RPMI7951 (cell line): ENCODE data around the gene ARHGEF1. TPM values are rescaled to one million over a fixed set of nuclear protein-coding genes. Genes with fewer than 3 reads are reported as not detected.
"Not testable (repeated sequence)": the region's sequence is repeated elsewhere in the genome, so short reads cannot be mapped to it uniquely, and the experiment has no call there.

Experiments
- DNase-seq: peaks from one replicate; pipeline ENCODE4 v3.0.0-alpha.2; 2012; ENCODE audit warnings: low read depth
- total RNA-seq: library from RNA; depleted of rRNA; stranded (reverse); fragments of >200 nt; shearing (Covaris generic); gene quantifications from 2 replicates; pipeline ENCODE4 v1.2.3, GENCODE V29; 2014

The ARHGEF1 gene
- total RNA-seq, 1 experiment from 2014 or later, result 23.4 TPM

- DNase-seq, result no peak
Observed at GRCh38 chr19:41863209-41863931, 19.6 kb upstream of the ARHGEF1 start.

DNA sequence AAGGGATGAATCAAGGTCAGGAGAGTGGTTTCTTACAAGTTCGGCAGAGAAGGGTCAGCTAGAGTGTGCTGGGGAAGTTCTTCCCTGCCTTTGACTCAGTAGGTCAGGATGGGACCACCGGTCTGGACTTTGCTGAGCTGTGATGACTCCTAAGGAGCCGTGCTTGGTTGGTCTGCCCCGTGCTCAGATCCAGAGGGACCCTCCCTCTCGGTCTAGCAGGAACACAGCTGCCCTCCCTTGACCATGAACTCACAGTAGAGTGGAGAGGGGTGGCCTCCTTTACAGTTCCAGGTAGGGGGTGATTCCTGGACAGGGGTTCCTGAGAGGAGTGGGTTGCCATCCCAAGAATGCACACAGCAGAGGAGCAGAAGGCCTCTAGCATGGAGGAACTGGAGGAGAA is 18.6 kb upstream of the ARHGEF1 start:
- no peak for DNase-seq

- DNase-seq, result no peak
Observed at GRCh38 chr19:41866284-41866683, 16.7 kb upstream of the ARHGEF1 start.

DNA sequence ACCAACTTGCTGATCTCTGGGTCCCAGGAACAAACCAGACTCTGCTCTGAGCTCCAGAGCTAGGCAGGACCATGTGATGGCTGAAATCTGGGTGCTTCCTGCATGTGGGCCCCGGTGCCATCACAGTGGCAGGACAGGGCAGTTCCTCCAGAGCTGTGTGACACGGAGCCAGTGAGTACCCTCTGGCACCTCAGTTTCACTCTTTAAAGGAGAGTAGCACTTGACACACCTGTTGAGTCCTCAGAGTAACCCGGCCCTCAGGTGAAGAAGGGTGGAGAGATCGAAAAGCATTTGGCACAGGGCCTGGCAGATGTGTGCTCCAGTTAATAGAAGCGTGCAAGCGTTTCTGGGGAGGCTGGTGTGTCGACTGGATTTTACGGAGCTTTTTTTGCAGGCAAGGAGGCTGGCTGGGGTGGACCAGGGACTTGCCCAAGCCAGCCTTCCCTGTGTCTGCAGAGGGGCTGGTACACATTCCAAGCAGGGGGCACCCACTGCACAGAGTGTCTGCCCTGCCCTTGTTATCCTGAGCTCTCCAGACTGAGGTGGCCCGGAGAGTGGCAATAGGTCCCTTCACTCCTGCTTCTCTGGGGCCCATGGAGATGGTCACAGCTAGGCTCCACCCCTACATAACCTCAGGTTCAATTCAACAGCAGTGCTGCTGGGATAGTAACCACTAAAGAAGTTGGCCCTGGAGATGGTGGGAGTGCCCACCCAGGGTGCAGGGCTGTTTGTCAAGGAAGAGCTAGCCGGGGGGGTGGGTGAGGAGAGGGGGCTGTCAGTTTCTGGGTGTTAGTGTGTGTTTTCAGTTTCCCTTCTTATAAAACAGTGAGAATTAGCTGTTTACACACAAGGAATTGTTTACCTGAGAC is 14.6 kb upstream of the ARHGEF1 start:
- no peak for DNase-seq

GRCh38 chr19:41868989-41869300 is 14.0 kb upstream of the ARHGEF1 start:
- DNase-seq, result no peak

DNA sequence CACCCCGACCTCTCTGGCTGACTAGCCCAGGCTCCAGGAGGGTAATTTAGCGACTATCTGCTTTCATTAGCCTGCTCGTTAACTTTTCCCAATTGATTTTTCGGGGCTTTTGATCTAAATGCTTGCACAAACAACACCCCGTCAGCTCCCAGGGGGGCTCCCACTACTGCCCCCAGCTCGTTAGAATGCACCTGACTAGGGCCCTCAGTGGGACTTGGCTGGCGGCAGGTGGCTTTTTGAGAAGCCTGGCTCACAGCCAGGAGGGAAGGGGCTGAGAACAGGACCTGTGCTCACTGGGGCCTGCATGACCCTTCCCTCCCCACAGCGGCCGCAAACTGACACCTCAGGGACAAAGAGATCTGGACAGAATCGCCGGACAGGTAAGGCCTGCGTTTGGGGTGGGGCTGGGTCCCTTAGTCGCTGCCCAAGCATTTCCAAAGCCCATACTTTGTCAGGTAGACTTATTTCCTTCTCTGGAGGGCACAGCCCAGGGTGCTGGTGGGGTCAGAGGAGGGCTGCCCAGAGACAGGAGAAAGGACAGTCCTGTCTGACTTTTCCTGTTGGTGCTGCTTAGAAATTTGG is 13.5 kb upstream of the ARHGEF1 start:
- DNase-seq, result no peak

DNA sequence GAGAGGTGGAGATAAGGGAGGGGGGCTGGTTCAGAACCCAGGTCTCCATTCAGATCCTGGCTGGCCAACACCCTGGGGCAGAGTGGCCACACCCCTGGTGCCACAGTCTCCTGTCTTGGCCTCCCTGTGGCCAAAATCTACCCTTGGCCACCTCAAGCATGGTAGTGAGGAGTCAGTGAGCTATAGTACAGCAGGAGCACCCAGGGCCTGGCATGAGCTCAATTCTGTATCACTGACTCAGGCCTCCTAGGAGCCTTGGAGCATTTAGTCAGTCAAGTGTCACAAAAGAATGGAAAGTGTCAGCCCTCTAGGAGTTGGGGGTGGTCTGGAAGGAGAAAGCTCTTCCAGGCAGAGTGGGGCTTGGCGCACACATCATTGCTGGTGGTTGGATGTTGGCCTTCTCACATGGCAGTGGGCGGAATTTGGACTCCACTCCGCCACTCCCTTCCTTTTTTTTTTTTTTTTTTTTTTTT is 12.5 kb upstream of the ARHGEF1 start:
- peak; percentile 35 for DNase-seq

- no peak for DNase-seq
Observed at GRCh38 chr19:41871573-41872383, 11.2 kb upstream of the ARHGEF1 start.

DNA sequence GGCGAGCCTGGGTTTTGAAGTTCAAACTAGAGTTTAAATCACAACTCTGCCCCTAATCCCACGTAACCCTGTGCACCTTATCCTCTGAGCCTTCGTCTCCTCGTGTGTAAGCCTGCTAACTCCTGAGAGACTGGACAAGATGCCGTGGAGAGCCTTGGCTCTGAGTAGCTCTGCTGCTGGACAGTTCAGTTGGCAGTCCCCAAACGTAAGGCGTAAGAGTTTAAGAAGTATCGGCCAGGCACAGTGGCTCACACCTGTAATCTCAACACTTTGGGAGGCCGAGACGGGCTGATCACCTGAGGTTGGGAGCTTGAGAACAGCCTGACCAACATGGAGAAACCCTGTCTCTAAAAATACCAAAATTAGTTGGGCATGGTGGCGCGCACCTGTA is 10.6 kb upstream of the ARHGEF1 start:
- DNase-seq, result no peak

DNA sequence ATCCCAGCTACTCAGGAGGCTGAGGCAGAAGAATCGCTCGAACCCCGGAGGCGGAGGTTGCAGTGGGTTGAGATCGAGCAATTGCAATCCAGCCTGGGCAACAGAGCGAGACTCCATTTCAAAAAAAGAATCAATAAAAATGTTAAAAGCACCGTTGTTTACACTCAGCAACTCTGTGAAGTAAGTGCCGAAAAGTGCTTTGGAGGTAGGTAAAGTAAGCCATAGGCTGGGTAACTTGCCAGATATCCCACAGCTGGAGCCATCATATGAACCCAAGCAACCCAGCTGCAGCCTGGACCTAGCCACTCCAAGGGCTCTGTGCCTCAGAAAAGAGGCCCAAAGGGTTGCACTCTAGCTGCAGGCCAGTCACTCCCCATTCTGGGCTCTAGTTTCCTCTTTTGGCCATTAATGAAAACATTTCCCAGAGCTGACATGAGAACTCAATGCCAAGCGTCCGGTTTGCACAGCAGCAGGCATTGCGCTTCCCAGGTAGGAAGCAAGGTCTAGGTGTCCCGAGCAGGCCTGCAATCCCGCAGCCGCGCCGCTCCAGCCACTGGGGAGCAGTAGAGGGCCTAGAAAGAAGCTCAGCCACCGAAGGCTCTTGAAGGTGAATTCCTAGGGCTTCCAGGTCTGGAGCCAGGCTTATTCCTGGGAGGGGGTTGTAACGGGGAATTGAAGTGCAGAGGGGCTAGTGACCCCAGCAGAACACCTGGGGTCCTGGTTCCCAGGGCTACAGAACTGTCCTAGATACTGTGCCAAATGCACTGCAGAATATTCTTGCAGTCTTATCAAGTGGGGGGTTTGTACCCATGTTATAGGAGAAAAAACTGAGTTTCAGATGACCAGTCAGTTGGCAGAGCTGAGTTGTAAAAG is 10.0 kb upstream of the ARHGEF1 start:
- DNase-seq, result peak; percentile 56

DNA sequence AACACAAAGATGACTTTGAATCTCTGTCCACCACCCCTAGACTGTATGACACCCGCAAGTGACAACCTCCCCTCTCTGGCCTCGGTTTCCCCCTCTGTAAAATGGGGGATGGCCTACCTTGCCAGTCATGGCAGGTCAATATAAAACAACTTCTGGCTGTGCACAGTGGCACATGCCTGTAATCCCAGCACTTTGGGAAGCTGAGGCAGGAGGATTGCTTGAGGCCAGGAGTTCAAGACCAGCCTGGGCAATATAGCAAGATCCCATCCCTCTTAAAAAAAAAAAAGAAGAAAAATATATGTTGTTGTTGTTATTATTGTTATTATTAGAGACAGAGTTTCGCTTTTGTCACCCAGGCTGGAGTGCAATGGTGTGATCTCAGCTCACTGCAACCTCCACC is 7.0 kb upstream of the ARHGEF1 start:
- not testable (repeated sequence) for DNase-seq

- DNase-seq, result no peak
Observed at GRCh38 chr19:41876847-41877832, 5.8 kb upstream of the ARHGEF1 start, which contains the start of gene CD79A. Gene CD79A (plus strand): TSS chr19:41877279. CDS start chr19:41877305, 26 bp downstream.

- no peak for DNase-seq
Observed at GRCh38 chr19:41877916-41878905, 4.8 kb upstream of the ARHGEF1 start.

DNA sequence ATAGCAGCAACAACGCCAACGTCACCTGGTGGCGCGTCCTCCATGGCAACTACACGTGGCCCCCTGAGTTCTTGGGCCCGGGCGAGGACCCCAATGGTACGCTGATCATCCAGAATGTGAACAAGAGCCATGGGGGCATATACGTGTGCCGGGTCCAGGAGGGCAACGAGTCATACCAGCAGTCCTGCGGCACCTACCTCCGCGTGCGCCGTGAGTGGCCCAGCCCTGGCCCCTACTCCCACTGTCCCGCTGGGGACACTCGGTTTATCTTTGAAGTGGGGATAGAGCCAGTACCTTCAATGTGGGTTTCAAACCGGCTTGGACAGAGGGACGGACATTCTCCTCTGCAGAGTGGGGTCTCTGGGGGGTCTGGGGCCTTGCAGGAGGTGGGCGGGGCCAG is 3.9 kb upstream of the ARHGEF1 start:
- DNase-seq, result no peak

- DNase-seq, result no peak
Observed at GRCh38 chr19:41879670-41880328, 3.2 kb upstream of the ARHGEF1 start.

DNA sequence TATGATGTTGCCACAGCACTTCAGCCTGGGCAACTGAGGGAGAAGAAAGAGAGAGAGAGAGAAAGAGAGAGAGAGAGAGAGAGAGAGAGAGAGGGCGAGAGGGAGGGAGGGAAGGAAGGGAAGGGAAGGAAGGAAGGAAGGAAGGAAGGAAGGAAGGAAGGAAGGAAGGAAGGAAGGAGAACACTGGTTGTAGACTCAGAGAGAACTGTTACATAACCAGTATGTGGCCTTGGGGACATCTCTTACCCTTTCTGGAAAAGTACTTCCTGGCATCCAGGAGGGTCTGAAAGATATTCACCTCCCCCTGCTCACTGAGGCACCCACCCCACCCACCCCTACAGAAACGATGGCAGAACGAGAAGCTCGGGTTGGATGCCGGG is 2.7 kb upstream of the ARHGEF1 start:
- no peak for DNase-seq

DNA sequence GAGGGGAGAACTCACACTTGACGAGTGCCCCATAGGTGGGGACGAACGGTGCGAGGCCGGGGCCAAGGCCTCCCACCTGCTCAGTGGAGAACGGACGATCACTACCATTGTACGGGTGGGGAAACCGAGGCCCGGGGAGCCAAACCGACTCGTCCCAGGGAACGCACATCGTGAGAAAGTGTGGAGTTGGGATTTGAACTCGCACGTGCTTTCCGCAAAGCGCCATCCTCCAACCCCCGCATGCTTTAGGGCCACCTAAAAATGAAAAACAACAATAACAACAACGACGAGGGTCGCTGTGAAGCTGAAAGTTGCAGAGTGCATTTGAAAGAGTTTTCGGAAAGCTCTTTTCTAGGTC is 458 bp downstream of the ARHGEF1 start:
- DNase-seq, result no peak
